NCI-H1694 (cell line): Measurements from ENCODE around the gene SYNE2.
A peak's percentile ranks its signal among the peaks of the same experiment; 100 is the strongest.

ENCODE experiments used
- DNase-seq: peaks from one replicate; lab custom pipeline; 2025; lab: John Stamatoyannopoulos, UW

The SYNE2 gene

GRCh38 chr14:63911404-63911803 lies 58.6 kb downstream of the SYNE2 start:
- DNase-seq: no peak

DNA sequence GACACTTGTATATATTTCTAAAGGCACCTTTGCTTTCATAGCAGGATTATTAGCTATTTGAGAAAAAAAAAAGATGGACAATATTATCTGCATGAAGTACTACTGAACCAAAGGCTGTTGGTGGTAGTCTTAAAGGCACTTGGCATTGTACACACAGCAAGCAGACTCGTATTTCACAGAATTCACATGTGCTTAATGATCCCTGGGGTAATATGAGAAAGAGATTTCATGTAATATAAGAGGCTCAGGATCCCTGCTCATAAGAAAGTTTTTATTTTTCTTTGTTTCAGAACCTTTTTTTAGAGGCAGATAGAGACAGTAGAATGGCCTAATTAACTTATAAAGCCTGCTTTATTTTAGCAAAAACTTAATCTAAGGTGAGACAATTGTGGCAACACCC lies 59.5 kb downstream of the SYNE2 start:
- DNase-seq: no peak

- DNase-seq: no peak
Observed at GRCh38 chr14:63918411-63918810, 65.6 kb downstream of the SYNE2 start.

- no peak for DNase-seq
Observed at GRCh38 chr14:63922696-63923421, 70.1 kb downstream of the SYNE2 start.

- DNase-seq: no peak
Observed at GRCh38 chr14:63923422-63923752, 70.6 kb downstream of the SYNE2 start.

DNA sequence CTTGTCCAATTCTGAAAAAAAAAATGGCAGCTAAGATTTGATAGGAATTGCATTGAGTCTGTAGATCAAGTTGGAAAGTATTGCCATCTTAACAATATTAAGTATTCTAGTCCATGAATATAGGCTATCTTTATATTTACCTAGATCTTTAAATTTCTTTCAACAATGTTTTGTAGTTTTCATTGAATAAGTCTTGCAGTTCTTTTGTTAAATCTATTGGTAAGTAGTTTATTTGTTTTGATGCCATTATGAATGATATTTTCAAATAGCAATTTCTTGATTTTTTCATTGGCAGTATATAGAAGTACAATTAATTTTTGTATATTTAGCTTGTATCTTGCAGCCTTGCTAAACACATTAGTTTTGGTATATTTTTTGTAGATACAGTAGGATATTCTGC lies 71.6 kb downstream of the SYNE2 start:
- DNase-seq: no peak

- DNase-seq: no peak
Observed at GRCh38 chr14:63926641-63927040, 73.8 kb downstream of the SYNE2 start.

- DNase-seq: no peak
Observed at GRCh38 chr14:63928744-63929174, 76.0 kb downstream of the SYNE2 start.

GRCh38 chr14:63933110-63933509 lies 80.3 kb downstream of the SYNE2 start:
- no peak for DNase-seq

- DNase-seq: no peak
Observed at GRCh38 chr14:63933711-63934110, 80.9 kb downstream of the SYNE2 start.

- no peak for DNase-seq
Observed at GRCh38 chr14:63938198-63939005, 85.6 kb downstream of the SYNE2 start.

GRCh38 chr14:63939006-63939270 lies 86.1 kb downstream of the SYNE2 start:
- DNase-seq: no peak

DNA sequence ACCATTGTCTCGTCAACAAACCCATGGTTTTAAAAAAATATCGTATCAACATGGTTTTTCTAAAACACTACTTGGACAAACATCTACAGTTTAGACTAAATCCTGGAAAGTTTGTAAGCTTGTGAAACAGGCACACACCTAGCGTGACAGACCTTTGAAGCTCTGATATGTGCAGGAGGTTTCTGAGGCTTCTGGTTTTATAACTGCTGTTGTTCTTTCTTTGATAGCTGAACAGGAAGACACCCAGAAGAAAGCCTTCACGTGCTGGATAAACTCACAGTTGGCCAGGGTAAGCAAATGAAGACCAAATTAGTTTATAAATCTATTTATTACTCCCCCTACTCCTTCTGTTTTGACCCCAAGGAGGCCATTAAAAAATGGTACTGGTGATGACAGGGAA lies 87.6 kb downstream of the SYNE2 start:
- no peak for DNase-seq

GRCh38 chr14:63941023-63941422 lies 88.2 kb downstream of the SYNE2 start:
- no peak for DNase-seq

DNA sequence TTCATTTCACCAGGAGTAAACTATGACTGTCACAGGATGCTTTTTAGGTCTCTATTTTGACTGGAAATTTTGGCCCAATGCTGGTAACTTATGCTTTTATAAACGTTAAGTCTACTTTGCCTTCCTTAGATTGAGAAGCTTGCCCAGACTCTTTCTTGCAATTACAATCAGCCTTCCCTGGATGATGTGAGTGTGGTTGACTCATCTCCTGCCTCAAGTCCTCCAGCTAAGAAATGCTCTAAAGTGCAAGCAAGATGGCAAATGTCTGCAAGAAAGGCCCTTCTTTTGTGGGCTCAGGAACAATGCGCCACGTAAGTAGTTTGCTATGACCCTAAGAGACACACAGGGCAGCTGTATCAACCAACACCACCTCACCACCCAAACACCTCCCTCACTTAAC lies 96.9 kb downstream of the SYNE2 start:
- no peak for DNase-seq

- no peak for DNase-seq
Observed at GRCh38 chr14:63951021-63951420, 98.2 kb downstream of the SYNE2 start.

DNA sequence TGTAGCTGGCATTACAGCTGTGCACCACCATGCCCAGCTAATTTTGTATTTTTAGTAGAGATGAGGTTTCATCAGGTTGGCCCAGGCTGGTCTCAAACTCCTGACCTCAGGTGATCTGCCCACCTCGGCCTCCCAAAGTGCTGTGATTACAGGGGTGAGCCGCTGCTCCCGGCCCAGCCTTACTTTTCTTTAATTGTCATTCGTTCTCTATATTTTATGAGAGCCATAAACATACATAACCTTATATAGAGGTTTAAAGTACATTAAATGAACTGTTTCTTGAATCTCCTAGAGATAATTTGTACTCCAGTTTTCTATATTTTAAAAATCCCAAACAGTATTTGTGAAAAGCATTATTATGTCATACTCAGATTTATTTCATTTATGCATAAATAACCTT lies 98.6 kb downstream of the SYNE2 start:
- DNase-seq: no peak

- no peak for DNase-seq
Observed at GRCh38 chr14:63952053-63952932, 99.5 kb downstream of the SYNE2 start.

- DNase-seq: no peak
Observed at GRCh38 chr14:63952933-63953437, 100.2 kb downstream of the SYNE2 start.

- DNase-seq: no peak
Observed at GRCh38 chr14:63956326-63956725, 103.5 kb downstream of the SYNE2 start.

DNA sequence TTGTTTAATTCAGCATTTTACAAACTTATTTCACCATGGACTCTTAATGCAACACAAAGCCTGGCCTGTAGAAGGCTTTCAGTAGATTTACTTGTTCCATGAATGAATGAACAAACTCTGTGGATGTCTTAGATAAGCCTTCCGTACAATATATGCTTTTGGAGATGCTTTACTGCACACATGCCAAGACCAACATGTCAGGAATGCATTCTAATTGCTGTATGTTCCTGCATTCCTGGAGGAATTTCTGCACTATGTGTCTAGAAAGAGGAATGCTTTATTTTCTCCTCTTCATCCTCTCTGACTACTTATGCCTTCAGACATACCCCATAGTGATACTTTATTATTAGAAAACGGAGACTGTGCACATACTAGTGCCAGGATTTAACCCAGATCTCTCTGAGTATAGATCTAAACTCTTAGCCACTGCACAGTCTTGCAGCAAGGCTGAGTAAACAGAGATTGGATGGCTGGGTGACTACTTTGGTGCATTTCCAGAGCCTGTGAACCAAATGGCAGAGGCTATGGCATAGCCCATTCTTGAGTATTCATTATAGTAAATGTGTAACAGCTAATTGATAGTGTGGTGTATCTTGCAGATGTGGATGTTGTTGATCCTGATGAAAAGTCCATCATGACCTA lies 108.2 kb downstream of the SYNE2 start:
- no peak for DNase-seq

DNA sequence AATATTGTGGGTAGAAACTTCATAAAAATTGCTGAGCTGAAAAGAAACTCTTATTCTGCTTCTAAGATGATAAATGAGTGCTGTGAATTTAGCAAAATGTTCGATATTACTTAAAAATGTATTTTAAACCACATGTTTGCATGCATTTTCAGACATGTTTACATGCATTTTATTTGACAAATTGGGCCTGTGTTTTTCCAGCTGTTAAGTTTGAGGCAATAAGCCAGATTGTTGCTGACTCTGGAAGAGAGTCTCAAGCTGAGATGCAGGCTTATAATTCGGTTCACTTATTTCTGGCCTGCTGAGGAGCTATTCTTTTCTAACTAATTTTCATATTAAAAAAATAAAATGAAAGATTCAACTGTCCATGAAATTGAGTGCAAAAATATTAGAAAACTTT lies 110.1 kb downstream of the SYNE2 start:
- peak; percentile 46 for DNase-seq
